Activated T-helper 2 cell treated with anti-CD3 and anti-CD28 coated beads, Interferon-gamma antibody, Interleukin-2, Interleukin-4, amounts not matched to agents 10 μg/mL and 5 μg/mL and 100 μg/mL, durations not matched to agents 14 hours and 24 hours and 36 hours (primary cell): Measurements from ENCODE around the gene TMEM131. TPM values are rescaled to one million over a fixed set of nuclear protein-coding genes. Genes with fewer than 3 reads are reported as not detected.

Experiments used
- DNase-seq: peaks from one replicate; pipeline ENCODE4 v3.0.0; 2021; ENCODE audit warnings: low spot score
- H3K27ac Mint-ChIP-seq: one replicate; pipeline ENCODE4 v1.8.0; 2021; ENCODE audit warnings: mixed read lengths
- H3K27me3 Mint-ChIP-seq: one replicate; pipeline ENCODE4 v1.8.0; 2021; ENCODE audit warnings: low read depth, mixed read lengths
- H3K36me3 Mint-ChIP-seq: one replicate; pipeline ENCODE4 v1.8.0; 2021; ENCODE audit warnings: low read depth, mixed read lengths
- H3K4me1 Mint-ChIP-seq: one replicate; pipeline ENCODE4 v1.8.0; 2021; ENCODE audit warnings: low read depth, mixed read lengths
- H3K4me3 Mint-ChIP-seq: one replicate; pipeline ENCODE4 v1.8.0; 2021; ENCODE audit warnings: low read depth, mild to moderate bottlenecking, moderate library complexity, mixed read lengths
- H3K9me3 Mint-ChIP-seq: one replicate; pipeline ENCODE4 v1.8.0; 2021; ENCODE audit warnings: mixed read lengths
- intact Hi-C: fragments of 100-400 bp; cut with micrococcal nuclease; formaldehyde crosslinking; loops from one replicate; pipeline ENCODE4 v1.15.1; 2023
- total RNA-seq: library from RNA; stranded (reverse); gene quantifications from 2 replicates; pipeline ENCODE4 v1.2.3, GENCODE V29; 2022

Gene TMEM131
- total RNA-seq, 1 donor from 2014 or later = 39.3 TPM

GRCh38 chr2:97784953-97785352 lies 210.8 kb downstream of the TMEM131 start:
- Mint-ChIP-seq H3K27me3 (no peaks in the 10 kb centered on the region), H3K4me3 (no peak overlapping the region), H3K27ac (no peak overlapping the region), H3K36me3 (peaks cover 5% of the 10 kb centered on the region), H3K4me1 (no peaks in the 10 kb centered on the region), H3K9me3 (no peaks in the 10 kb centered on the region)
- no peak for DNase-seq
- intact Hi-C loops = no loop called here

- no peaks in the 10 kb centered on the region for H3K9me3 Mint-ChIP-seq
- H3K27ac Mint-ChIP-seq = no peak overlapping the region
- no peaks in the 10 kb centered on the region for H3K27me3 Mint-ChIP-seq
- H3K4me3 Mint-ChIP-seq = no peak overlapping the region
- no peak for DNase-seq
- no peaks in the 10 kb centered on the region for H3K4me1 Mint-ChIP-seq
- peaks cover 11% of the 10 kb centered on the region for H3K36me3 Mint-ChIP-seq
- intact Hi-C loops = no loop called here
Measured at GRCh38 chr2:97781981-97782380, 213.8 kb downstream of the TMEM131 start.

- no peak overlapping the region for H3K27ac Mint-ChIP-seq
- peaks cover 30% of the 10 kb centered on the region for H3K36me3 Mint-ChIP-seq
Measured at GRCh38 chr2:97779141-97779540, 216.6 kb downstream of the TMEM131 start.

DNA sequence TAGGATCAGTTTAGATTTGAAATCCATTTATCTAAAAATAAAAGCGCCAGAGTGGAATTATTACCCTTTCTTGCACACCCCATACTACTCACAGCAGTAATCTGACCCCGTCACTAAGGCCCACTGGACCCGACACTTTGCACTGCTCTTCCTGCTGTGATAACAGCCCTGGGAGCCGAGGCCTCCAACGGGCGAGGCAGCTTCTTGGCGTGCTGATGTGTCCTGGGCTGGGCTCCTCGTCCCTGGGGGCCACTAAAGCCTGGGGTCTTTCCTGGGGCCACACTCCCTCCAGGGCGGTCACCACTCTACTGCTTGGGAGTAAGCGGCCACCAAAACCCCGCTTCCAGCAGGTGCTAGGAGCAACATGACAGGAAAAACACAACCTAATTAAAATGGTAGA lies 220.7 kb downstream of the TMEM131 start:
- no peaks in the 10 kb centered on the region for H3K9me3 Mint-ChIP-seq
- H3K27ac Mint-ChIP-seq = no peak overlapping the region
- peaks cover 2% of the 10 kb centered on the region for H3K4me1 Mint-ChIP-seq
- intact Hi-C loops = no loop called here
- DNase-seq = no peak
- H3K27me3 Mint-ChIP-seq = no peaks in the 10 kb centered on the region
- H3K4me3 Mint-ChIP-seq = no peak overlapping the region
- H3K36me3 Mint-ChIP-seq = peaks cover 47% of the 10 kb centered on the region

More at GRCh38 chr2:97779141-97779540, 216.6 kb downstream of the TMEM131 start:
- Mint-ChIP-seq H3K4me3 (no peak overlapping the region), H3K4me1 (no peaks in the 10 kb centered on the region), H3K9me3 (no peaks in the 10 kb centered on the region), H3K27me3 (no peaks in the 10 kb centered on the region)
- no peak for DNase-seq
- intact Hi-C loops = no loop called here

DNA sequence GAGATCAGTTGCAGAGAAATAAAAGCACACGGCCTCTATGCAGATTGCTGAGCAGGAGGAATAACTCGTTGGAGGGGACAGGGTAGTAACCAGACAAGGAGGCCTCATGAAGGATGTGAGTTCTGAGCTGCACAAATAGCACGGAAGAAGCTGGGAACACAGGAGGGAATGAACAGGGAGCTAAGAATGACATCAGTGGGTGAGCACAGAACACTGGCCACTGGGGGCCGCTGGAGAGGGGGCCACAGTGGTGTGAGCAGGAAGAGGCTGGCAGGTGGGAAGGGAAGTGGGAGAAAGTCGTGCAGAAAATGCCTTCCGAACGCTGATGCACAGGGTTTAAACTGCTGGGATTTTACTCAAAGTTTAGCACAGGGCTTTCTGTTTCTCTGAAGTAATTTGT lies 221.3 kb downstream of the TMEM131 start:
- H3K27ac Mint-ChIP-seq = no peak overlapping the region
- no peak overlapping the region for H3K4me3 Mint-ChIP-seq
- H3K27me3 Mint-ChIP-seq = no peaks in the 10 kb centered on the region
- DNase-seq = no peak
- H3K36me3 Mint-ChIP-seq = peaks cover 47% of the 10 kb centered on the region
- peaks cover 2% of the 10 kb centered on the region for H3K4me1 Mint-ChIP-seq
- intact Hi-C loops = no loop called here
- H3K9me3 Mint-ChIP-seq = no peaks in the 10 kb centered on the region

DNA sequence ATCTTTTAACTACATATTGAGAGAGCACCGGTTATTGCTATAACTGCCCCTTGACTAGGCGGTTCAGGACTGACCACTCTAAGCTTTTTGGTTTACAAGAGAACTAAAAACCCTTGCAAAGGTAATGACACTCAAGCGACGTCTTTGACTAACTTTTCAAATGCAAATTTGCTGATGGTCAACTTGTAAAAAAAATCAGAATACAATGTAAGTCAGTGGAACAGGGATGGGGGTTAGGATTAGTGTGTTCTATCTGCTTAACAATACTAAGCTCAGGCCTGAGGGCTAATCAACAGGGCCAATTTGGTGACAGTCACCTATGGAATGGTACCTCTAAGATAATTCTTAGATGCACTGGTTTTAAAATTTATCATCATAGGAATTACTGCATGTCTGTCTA lies 225.3 kb downstream of the TMEM131 start:
- DNase-seq = no peak
- H3K9me3 Mint-ChIP-seq = no peaks in the 10 kb centered on the region
- H3K27me3 Mint-ChIP-seq = no peaks in the 10 kb centered on the region

GRCh38 chr2:97769711-97770110 lies 226.0 kb downstream of the TMEM131 start:
- intact Hi-C loops = no loop called here
- Mint-ChIP-seq H3K27ac (no peak overlapping the region), H3K9me3 (no peaks in the 10 kb centered on the region), H3K36me3 (peaks cover 35% of the 10 kb centered on the region), H3K4me3 (no peak overlapping the region), H3K4me1 (peaks cover 12% of the 10 kb centered on the region), H3K27me3 (no peaks in the 10 kb centered on the region)
- no peak for DNase-seq

More for the DNA sequence above, 225.3 kb downstream of the TMEM131 start:
- H3K4me1 Mint-ChIP-seq = peaks cover 12% of the 10 kb centered on the region
- H3K27ac Mint-ChIP-seq = no peak overlapping the region
- peaks cover 39% of the 10 kb centered on the region for H3K36me3 Mint-ChIP-seq
- intact Hi-C loops = no loop called here
- no peak overlapping the region for H3K4me3 Mint-ChIP-seq

- no peak overlapping the region for H3K4me3 Mint-ChIP-seq
- peaks cover 31% of the 10 kb centered on the region for H3K36me3 Mint-ChIP-seq
- H3K9me3 Mint-ChIP-seq = no peaks in the 10 kb centered on the region
- peaks cover 12% of the 10 kb centered on the region for H3K4me1 Mint-ChIP-seq
- H3K27me3 Mint-ChIP-seq = no peaks in the 10 kb centered on the region
- no peak overlapping the region for H3K27ac Mint-ChIP-seq
- intact Hi-C loops = no loop called here
- no peak for DNase-seq
Measured at GRCh38 chr2:97769308-97769707, 226.4 kb downstream of the TMEM131 start.

DNA sequence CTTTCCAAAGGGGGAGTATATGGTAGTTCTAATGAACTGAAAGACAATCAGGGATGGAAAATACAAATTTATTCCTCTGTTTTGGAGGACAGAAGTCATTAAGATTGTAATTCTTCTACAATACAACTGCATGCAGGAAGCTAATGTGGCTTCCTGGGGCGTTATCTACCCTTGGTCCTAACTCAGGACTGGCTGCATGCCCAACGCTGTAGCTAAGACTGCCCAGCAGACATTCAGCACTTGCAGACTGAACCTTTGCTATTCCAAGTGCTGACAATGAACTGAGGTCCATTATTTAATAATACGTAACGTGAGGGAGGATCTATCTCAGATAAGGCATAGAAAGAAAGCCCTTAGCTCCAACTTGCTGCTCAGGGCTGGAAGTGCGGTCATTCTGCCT lies 229.2 kb downstream of the TMEM131 start:
- H3K9me3 Mint-ChIP-seq = no peaks in the 10 kb centered on the region

DNA sequence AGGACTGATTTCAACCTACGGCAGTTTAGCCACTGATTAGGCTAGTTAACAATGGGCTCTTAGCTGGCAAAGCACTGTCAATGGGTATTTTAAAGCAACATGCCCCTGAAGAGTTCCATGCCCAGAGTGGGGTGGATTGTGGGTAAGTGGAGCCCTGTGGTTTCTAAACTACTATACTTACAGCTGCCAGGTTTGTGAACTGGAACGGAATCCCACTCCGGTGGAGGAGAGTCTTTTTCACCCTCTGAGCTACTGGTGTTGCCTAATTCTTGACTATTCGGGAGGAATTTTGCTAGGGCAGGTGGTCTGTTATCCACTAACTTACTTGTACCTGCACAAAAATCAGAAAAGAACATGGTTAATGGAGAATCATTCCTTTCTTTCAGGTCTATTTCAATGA lies 229.8 kb downstream of the TMEM131 start:
- Mint-ChIP-seq H3K4me3 (no peak overlapping the region), H3K27ac (no peak overlapping the region), H3K9me3 (no peaks in the 10 kb centered on the region), H3K36me3 (peaks cover 29% of the 10 kb centered on the region), H3K4me1 (peaks cover 25% of the 10 kb centered on the region), H3K27me3 (no peaks in the 10 kb centered on the region)
- intact Hi-C loops = no loop called here
- no peak for DNase-seq

More for the DNA sequence above, 229.2 kb downstream of the TMEM131 start:
- no peaks in the 10 kb centered on the region for H3K27me3 Mint-ChIP-seq
- peaks cover 26% of the 10 kb centered on the region for H3K4me1 Mint-ChIP-seq
- H3K4me3 Mint-ChIP-seq = no peak overlapping the region
- intact Hi-C loops = no loop called here
- no peak overlapping the region for H3K27ac Mint-ChIP-seq
- peaks cover 32% of the 10 kb centered on the region for H3K36me3 Mint-ChIP-seq
- DNase-seq = no peak

GRCh38 chr2:97764559-97765263 lies 231.0 kb downstream of the TMEM131 start:
- H3K4me3 Mint-ChIP-seq = no peak overlapping the region
- peaks cover 42% of the 10 kb centered on the region for H3K36me3 Mint-ChIP-seq
- no peaks in the 10 kb centered on the region for H3K9me3 Mint-ChIP-seq
- intact Hi-C loops = no loop called here
- no peak overlapping the region for H3K27ac Mint-ChIP-seq
- H3K4me1 Mint-ChIP-seq = peaks cover 36% of the 10 kb centered on the region
- no peaks in the 10 kb centered on the region for H3K27me3 Mint-ChIP-seq
- DNase-seq = no peak

- Mint-ChIP-seq H3K27ac (no peak overlapping the region), H3K36me3 (peaks cover 53% of the 10 kb centered on the region), H3K4me1 (peaks cover 40% of the 10 kb centered on the region), H3K27me3 (no peaks in the 10 kb centered on the region), H3K4me3 (no peak overlapping the region), H3K9me3 (no peaks in the 10 kb centered on the region)
- DNase-seq = no peak
- intact Hi-C loops = no loop called here
Measured at GRCh38 chr2:97763176-97763845, 232.4 kb downstream of the TMEM131 start.

DNA sequence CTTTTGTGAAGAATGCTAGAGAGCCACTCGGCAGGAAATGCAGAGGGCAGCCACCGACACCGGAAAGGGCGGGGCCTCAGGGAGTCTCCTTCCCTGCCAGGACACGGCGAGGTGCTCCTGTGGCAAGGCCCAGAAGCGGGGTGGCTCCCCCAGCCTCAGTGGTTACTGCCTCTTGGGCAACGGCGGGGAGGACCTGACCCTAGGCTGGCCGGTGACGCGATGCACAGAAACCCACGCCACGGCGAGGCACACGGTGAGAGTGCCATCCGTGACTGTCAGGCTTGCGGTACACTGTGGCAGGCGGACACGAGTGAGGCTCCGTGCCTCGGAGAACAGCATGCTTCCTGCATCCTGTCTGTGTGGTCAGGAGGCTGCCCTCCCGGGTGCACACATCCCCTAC lies 234.6 kb downstream of the TMEM131 start:
- H3K4me3 Mint-ChIP-seq = peak overlapping the region; percentile 47
- intact Hi-C loops = no loop called here
- H3K36me3 Mint-ChIP-seq = peaks cover 61% of the 10 kb centered on the region
- H3K27ac Mint-ChIP-seq = peak overlapping the region; percentile 81
- no peaks in the 10 kb centered on the region for H3K27me3 Mint-ChIP-seq
- DNase-seq = peak; percentile 50
- H3K4me1 Mint-ChIP-seq = peaks cover 32% of the 10 kb centered on the region
- no peaks in the 10 kb centered on the region for H3K9me3 Mint-ChIP-seq
